Mesendoderm (in vitro differentiated cells): ENCODE measurements around the gene POLN. TPM values are rescaled to one million over a fixed set of nuclear protein-coding genes. Genes with fewer than 3 reads are reported as not detected.
"Not testable (repeated sequence)": the region's sequence is repeated elsewhere in the genome, so short reads cannot be mapped to it uniquely, and the experiment has no call there.

ENCODE experiments used
- DNase-seq: peaks from one replicate; pipeline ENCODE4 v3.0.0; 2013
- H2AK5ac ChIP-seq: 2 replicates; pipeline ENCODE4 v1.6.1; 2013; ENCODE audit warnings: low read length, inconsistent platforms
- H2BK120ac ChIP-seq: 2 replicates; pipeline ENCODE4 v1.6.1; 2013; ENCODE audit warnings: low read depth, mild to moderate bottlenecking, low read length, moderate library complexity, mixed read lengths
- H2BK15ac ChIP-seq: replicated peaks from 2 replicates; pipeline ENCODE4 v1.6.1; 2013; ENCODE audit warnings: low read depth, mild to moderate bottlenecking, moderate library complexity
- H2BK5ac ChIP-seq: 2 replicates; pipeline ENCODE4 v1.6.1; 2013; ENCODE audit warnings: low read length, inconsistent platforms
- H3K18ac ChIP-seq: 2 replicates; pipeline ENCODE4 v1.6.1; 2013; ENCODE audit warnings: mild to moderate bottlenecking, low read length, mixed read lengths
- H3K23ac ChIP-seq: one replicate; pipeline ENCODE4 v1.6.1; 2013; ENCODE audit warnings: low read length
- H3K27ac ChIP-seq: 2 replicates; pipeline ENCODE4 v1.5.1; 2013; ENCODE audit warnings: low read depth, mild to moderate bottlenecking, inconsistent platforms, low read length, moderate library complexity
- H3K27me3 ChIP-seq: 2 replicates; pipeline ENCODE4 v1.6.1; 2013; ENCODE audit warnings: low read length, control low read depth, mild to moderate bottlenecking, inconsistent platforms; ENCODE audit not compliant: insufficient read depth, poor library complexity
- H3K36me3 ChIP-seq: 2 replicates; pipeline ENCODE4 v1.6.1; 2013; ENCODE audit warnings: low read length, inconsistent platforms; ENCODE audit not compliant: control insufficient read depth, insufficient read depth
- H3K4ac ChIP-seq: one replicate; pipeline ENCODE4 v1.6.1; 2013; ENCODE audit warnings: low read depth, mild to moderate bottlenecking, low read length, moderate library complexity
- H3K4me1 ChIP-seq: 2 replicates; pipeline ENCODE4 v1.6.1; 2013; ENCODE audit warnings: low read depth, low read length, inconsistent platforms; ENCODE audit not compliant: control insufficient read depth
- H3K4me2 ChIP-seq: 2 replicates; pipeline ENCODE4 v1.6.1; 2013; ENCODE audit warnings: low read length
- H3K4me3 ChIP-seq: 2 replicates; pipeline ENCODE4 v1.5.1; 2013; ENCODE audit warnings: mild to moderate bottlenecking, low read length
- H3K56ac ChIP-seq: one replicate; pipeline ENCODE4 v1.6.1; 2013; ENCODE audit warnings: low read length
- H3K79me1 ChIP-seq: 2 replicates; pipeline ENCODE4 v1.6.1; 2013; ENCODE audit warnings: low read length, inconsistent platforms
- H3K79me2 ChIP-seq: 2 replicates; pipeline ENCODE4 v1.6.1; 2013; ENCODE audit warnings: mild to moderate bottlenecking, low read length; ENCODE audit not compliant: control insufficient read depth, insufficient read depth
- H3K9ac ChIP-seq: 2 replicates; pipeline ENCODE4 v1.6.1; 2013; ENCODE audit warnings: low read length, inconsistent platforms
- H4K5ac ChIP-seq: one replicate; pipeline ENCODE4 v1.6.1; 2013; ENCODE audit warnings: low read length
- H4K8ac ChIP-seq: one replicate; pipeline ENCODE4 v1.6.1; 2013; ENCODE audit warnings: low read depth, mild to moderate bottlenecking, control low read depth, low read length, moderate library complexity
- WGBS: extraction: QIAGEN DNeasy Blood & Tissue Kit; methylation state at CpG from one replicate; pipeline ENCODE4 v1.1.7; 2013; ENCODE audit warnings: low lambda C conversion rate, missing lambda C conversion rate; ENCODE audit not compliant: insufficient coverage; ENCODE audit errors: extremely low coverage; 5-methylcytosine and 5-hydroxymethylcytosine counted together
- small RNA-seq: library from polyadenylated mRNA; stranded (forward); fragments of <200 nt; extraction: miRNeasy Mini kit (QIAGEN cat#:217004); gene quantifications from one replicate; pipeline ENCODE3, GENCODE V24; 2013; ENCODE audit not compliant: insufficient read depth

The POLN gene

GRCh38 chr4:2031161-2031560 is 210.8 kb downstream of the POLN start:
- not testable (repeated sequence) for DNase-seq, H4K8ac ChIP-seq, H3K4me2 ChIP-seq, H3K4me3 ChIP-seq, H2AK5ac ChIP-seq, H3K9ac ChIP-seq, H3K79me1 ChIP-seq, H3K36me3 ChIP-seq, H3K27me3 ChIP-seq, H3K79me2 ChIP-seq, H3K23ac ChIP-seq, H2BK15ac ChIP-seq, H3K4me1 ChIP-seq, H3K18ac ChIP-seq, H3K56ac ChIP-seq, H3K4ac ChIP-seq, H2BK5ac ChIP-seq, H4K5ac ChIP-seq, H3K27ac ChIP-seq, H2BK120ac ChIP-seq

DNA sequence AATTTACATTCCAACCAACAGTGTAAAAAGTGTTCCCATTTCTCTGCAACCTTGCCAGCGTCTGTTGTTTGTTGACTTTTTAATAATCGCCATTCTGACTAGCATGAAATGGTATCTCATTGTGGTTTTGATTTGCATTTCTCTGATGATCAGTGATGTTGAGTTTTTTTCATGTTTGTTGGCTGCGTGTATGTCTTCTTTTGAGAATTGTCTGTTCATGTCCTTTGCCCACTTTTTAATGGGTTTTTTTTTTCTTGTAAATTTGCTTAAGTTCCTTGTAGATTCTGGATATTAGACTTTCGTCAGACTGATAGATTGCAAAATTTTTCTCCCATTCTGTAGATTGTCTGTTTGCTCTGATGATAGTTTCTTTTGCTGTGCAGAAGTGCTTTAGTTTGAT is 214.8 kb downstream of the POLN start:
- H3K79me2 ChIP-seq, H3K4ac ChIP-seq, H3K79me1 ChIP-seq, H3K56ac ChIP-seq, H3K27me3 ChIP-seq, H2BK5ac ChIP-seq, DNase-seq, H3K4me2 ChIP-seq, H2AK5ac ChIP-seq, H3K27ac ChIP-seq, H3K36me3 ChIP-seq, H4K8ac ChIP-seq, H2BK120ac ChIP-seq, H3K18ac ChIP-seq, H2BK15ac ChIP-seq, H4K5ac ChIP-seq, H3K9ac ChIP-seq, H3K4me3 ChIP-seq, H3K4me1 ChIP-seq, H3K23ac ChIP-seq: not testable (repeated sequence)
- WGBS: no CpG with 5 or more reads among the region's 4 CpGs

DNA sequence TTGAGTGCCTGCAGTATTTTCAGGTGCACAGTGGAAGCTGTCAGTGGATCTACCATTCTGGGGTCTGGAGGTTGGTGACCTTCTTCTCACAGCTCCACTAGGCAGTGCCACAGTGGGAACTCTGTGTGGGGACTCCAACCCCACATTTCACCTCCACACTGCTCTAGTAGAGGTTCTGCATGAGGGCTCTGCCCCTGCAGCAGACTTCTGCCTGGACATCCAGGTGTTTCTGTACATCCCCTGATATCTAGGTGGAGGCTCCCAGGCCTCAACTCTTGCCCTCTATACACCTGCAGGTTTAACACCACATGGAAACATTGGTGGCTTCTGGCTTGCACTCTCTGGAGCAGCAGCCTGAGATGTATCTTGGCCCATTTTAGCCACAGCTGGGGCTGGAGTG is 216.1 kb downstream of the POLN start:
- H3K18ac ChIP-seq: no peak overlapping the region
- H3K4me1 ChIP-seq: peaks cover 2% of the 10 kb centered on the region
- DNase-seq: no peak
- no peak overlapping the region for H3K56ac ChIP-seq
- H3K27me3 ChIP-seq: no peaks in the 10 kb centered on the region
- H4K5ac ChIP-seq: no peak overlapping the region
- no peak overlapping the region for H4K8ac ChIP-seq
- H3K79me2 ChIP-seq: no peaks in the 10 kb centered on the region
- H2AK5ac ChIP-seq: no peak overlapping the region
- no peaks in the 10 kb centered on the region for H3K36me3 ChIP-seq
- H2BK5ac ChIP-seq: no peak overlapping the region
- H3K4ac ChIP-seq: no peak overlapping the region
- H2BK120ac ChIP-seq: no peak overlapping the region
- H3K4me3 ChIP-seq: no peak overlapping the region
- H3K27ac ChIP-seq: no peak overlapping the region
- no peak overlapping the region for H3K9ac ChIP-seq
- H3K23ac ChIP-seq: no peak overlapping the region
- no peaks in the 10 kb centered on the region for H3K79me1 ChIP-seq
- H2BK15ac ChIP-seq: no peak overlapping the region
- H3K4me2 ChIP-seq: no peak overlapping the region

GRCh38 chr4:2024683-2025082 is 217.2 kb downstream of the POLN start:
- Histone ChIP-seq H3K4me2 (no peak overlapping the region), H2BK15ac (no peak overlapping the region), H3K27ac (no peak overlapping the region), H3K4me1 (peaks cover 2% of the 10 kb centered on the region), H2BK120ac (no peak overlapping the region), H3K9ac (no peak overlapping the region), H3K27me3 (no peaks in the 10 kb centered on the region), H4K8ac (no peak overlapping the region), H2AK5ac (no peak overlapping the region), H3K18ac (no peak overlapping the region), H3K36me3 (no peaks in the 10 kb centered on the region), H3K79me1 (no peaks in the 10 kb centered on the region), H3K56ac (no peak overlapping the region), H4K5ac (no peak overlapping the region), H3K4me3 (no peak overlapping the region), H3K79me2 (no peaks in the 10 kb centered on the region), H2BK5ac (no peak overlapping the region), H3K23ac (no peak overlapping the region), H3K4ac (no peak overlapping the region)
- DNase-seq: no peak

Small RNAs within 50 kb of the gene (small RNA-seq; reads per million reads assigned to genes)
- gene COX6B1P5: not detected
